Activated T-helper 1 cell treated with anti-CD3 and anti-CD28 coated beads, Interleukin-2, amount 50 U/mL, for 16 hours (primary cell): ENCODE results near the gene SLC8A3.
"Not testable (repeated sequence)": the region's sequence is repeated elsewhere in the genome, so short reads cannot be mapped to it uniquely, and the experiment has no call there.

ENCODE experiments used
- DNase-seq, 2 donors: peaks; one replicate each; pipeline ENCODE4 v3.0.0-alpha.2; 2020; ENCODE audit warnings: low read depth in 1 of 2, low spot score in 1 of 2

SLC8A3 gene

GRCh38 chr14:70188659-70189455 is at the start of gene SLC8A3:
TSS of gene SLC8A3 (minus strand) at chr14:70188951. CDS start at chr14:70168422, 20,529 bp downstream.
- DNase-seq, result no peak

GRCh38 chr14:70237710-70238109 is 49.0 kb upstream of the SLC8A3 start:
- no peak for DNase-seq

- DNase-seq, result no peak
Measured at GRCh38 chr14:70234066-70234950, 45.6 kb upstream of the SLC8A3 start.

GRCh38 chr14:70231756-70232544 is 43.2 kb upstream of the SLC8A3 start:
- not testable (repeated sequence) for DNase-seq

GRCh38 chr14:70229877-70230640 is 41.3 kb upstream of the SLC8A3 start:
- not testable (repeated sequence) for DNase-seq

- no peak for DNase-seq
Measured at GRCh38 chr14:70213721-70214282, 25.1 kb upstream of the SLC8A3 start.

- no peak for DNase-seq
Measured at GRCh38 chr14:70212752-70213151, 24.0 kb upstream of the SLC8A3 start.

GRCh38 chr14:70208380-70208779 is 19.6 kb upstream of the SLC8A3 start:
- DNase-seq, result no peak

- no peak for DNase-seq
Measured at GRCh38 chr14:70203686-70204085, 14.9 kb upstream of the SLC8A3 start.

- no peak for DNase-seq
Measured at GRCh38 chr14:70201994-70202393, 13.2 kb upstream of the SLC8A3 start.

GRCh38 chr14:70193396-70193795 is 4.6 kb upstream of the SLC8A3 start:
- DNase-seq, result no peak

- DNase-seq, result no peak
Measured at GRCh38 chr14:70192915-70193314, 4.2 kb upstream of the SLC8A3 start.

GRCh38 chr14:70190156-70190555 is 1.4 kb upstream of the SLC8A3 start:
- no peak for DNase-seq

GRCh38 chr14:70189456-70190077 is 816 bp upstream of the SLC8A3 start:
- no peak for DNase-seq

- no peak for DNase-seq
Measured at GRCh38 chr14:70188322-70188658, 461 bp downstream of the SLC8A3 start.

GRCh38 chr14:70186900-70187451 is 1.8 kb downstream of the SLC8A3 start:
- DNase-seq, result no peak

GRCh38 chr14:70183991-70184390 is 4.8 kb downstream of the SLC8A3 start:
- no peak for DNase-seq

GRCh38 chr14:70181276-70181675 is 7.5 kb downstream of the SLC8A3 start:
- no peak for DNase-seq

- DNase-seq, result no peak
Measured at GRCh38 chr14:70180718-70181117, 8.0 kb downstream of the SLC8A3 start.
